HG03354 (cell line): Measurements from ENCODE around the gene ANTXR1.

ENCODE experiments used
- ATAC-seq: cut with Tn5 transposase; IDR thresholded peaks from one replicate; pipeline ENCODE4 v1.9.1; 2021; ENCODE audit warnings: mild to moderate bottlenecking; ENCODE audit not compliant: unreplicated experiment, poor library complexity, severe bottlenecking

Gene ANTXR1

DNA sequence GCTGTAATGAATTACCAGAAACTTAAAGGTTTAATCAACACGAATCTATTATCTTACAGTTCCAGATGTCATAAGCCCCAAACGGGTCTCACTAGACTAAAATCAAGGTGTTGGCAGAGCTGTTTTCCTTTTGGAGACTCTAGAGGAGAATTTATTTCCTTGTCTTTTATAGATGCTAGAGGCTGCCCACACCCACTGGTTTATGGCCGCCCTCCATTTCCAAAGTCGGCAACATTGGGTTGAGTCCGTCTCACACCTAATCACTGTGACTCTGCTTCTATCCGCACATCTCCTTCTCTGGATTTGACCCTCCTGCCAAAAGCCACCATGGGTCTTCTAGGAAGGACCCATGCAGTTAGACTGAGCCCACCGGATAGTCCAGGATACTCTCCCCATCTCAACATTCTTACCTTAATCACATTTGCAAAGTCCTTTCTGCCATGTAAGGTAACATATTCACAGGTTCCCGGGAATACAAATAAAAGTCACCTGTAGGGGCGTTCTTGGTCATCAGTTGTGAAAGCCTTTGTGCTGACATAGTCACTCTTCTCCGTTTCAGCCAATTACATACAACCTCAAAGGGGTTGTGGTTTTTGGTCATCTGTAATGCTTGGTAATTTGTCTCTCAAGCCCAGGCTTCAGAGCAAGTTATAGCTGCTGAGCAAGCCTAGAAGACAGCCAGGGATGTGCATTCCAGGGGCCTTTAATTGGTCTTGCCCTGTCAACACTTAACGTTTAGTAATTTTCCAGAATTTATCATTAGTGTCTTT, 179.4 kb downstream of the ANTXR1 start:
- ATAC-seq = no peak

DNA sequence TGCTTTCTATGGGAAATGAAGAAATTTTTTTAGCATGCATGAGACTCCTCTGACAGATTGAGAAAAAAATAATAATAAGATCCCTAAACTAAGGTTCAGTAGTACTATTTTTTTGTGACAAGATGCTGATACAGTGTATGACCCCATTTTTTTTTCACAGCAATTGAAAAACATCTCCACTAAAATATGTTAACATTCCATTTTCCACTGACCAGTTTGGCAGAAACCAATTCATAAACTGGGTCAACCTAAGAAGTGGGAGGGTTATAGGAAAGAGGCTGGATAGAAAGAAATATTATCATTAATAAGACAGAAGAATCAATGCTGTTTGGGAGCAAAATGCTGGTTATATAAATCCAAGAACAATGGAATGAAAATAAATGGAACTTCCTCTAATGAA, 182.7 kb downstream of the ANTXR1 start:
- ATAC-seq = no peak

DNA sequence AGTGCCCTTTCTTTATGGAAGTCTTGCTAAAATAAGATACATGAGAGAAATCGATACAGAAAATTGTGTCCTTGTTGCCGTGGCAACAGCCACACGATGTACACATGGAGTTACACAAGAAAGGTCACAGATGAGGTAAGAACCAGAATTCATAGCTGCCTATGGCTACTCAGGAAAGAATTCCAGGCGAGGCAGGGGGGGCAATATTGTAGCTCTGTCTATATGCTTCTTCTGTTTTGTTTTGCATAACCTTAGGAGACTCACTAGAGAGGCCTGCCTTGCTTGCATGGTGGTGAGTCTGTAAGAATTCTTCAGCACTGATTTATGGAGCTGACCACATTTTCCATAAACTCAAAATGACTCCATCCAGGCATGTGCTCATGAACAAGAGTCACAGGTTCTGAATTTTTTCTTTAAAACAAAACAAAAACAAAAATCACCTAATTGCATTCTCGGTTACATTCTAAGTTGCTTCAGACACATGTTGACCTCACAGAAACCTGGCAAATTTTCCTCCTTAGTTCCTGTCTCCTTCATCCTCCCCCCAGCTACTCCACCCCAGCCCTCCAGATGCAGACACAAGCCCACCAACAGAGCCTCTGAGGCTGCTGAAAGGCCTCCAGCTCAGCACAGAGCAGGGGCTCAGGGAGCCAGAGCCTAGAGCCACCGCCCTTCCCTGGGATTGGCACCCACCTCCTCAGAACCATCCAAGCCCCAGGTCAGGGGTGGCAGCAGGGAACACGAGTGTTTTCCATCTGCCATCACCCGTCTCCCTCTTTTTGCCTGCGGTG, 183.5 kb downstream of the ANTXR1 start:
- no peak for ATAC-seq

DNA sequence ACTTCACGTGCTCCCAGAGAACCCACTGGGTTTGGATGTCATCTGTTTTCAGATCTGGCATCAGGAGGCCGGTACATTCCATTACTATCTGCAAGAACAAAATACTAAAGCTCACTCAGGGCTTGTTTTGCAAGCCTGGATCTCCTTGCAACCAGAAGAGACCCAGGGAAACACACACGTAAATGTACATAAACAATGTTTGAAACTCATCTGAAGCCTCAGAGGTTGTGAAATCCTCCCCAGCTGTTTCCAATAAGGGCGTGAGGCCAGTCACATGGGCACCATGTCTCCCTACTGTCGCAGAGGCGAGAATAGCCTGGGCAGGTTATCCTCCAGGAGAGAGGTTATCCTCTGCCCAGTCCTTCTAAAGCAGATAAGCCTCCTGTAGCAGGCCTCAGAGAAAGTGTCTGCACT, 187.1 kb downstream of the ANTXR1 start:
- no peak for ATAC-seq

DNA sequence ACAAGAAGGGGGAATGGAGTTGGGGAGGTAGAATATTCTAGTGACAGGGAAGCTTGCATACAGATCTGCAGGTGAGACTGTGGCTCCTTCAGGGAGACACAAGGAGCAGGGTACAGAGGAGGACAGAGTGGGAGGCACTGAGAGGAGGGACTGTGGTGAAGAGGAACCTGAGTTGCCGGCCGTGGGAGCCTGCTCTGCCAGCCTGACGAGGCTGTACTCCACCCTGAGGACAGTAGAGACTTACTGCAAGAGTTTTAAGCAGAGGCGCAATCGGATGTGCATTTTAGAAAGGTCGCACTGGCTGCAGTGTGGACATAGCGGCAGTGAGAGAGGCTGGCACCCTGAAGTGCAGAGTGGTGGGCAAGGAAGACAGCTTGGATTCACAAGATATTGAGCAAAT, 188.3 kb downstream of the ANTXR1 start:
- no peak for ATAC-seq

DNA sequence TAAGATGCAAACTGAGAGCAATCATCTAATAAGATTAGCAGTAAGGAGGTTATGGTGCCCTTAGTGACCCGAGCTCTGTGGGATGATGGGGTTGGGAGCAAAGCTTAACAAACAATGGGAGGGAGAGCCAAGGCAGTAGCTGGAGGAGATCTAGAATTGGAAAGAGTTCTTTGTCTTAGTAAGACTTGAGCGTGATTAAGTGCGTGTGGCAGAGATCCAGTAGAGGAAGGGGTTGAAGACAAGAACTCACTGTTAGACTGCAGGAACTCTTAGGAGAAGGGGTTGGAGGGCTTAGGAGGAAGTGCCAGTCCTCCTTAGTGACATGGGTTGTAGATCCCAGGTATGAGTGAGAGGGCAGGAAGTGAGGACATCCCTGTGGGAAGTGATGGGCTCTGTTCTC, 189.3 kb downstream of the ANTXR1 start:
- no peak for ATAC-seq

DNA sequence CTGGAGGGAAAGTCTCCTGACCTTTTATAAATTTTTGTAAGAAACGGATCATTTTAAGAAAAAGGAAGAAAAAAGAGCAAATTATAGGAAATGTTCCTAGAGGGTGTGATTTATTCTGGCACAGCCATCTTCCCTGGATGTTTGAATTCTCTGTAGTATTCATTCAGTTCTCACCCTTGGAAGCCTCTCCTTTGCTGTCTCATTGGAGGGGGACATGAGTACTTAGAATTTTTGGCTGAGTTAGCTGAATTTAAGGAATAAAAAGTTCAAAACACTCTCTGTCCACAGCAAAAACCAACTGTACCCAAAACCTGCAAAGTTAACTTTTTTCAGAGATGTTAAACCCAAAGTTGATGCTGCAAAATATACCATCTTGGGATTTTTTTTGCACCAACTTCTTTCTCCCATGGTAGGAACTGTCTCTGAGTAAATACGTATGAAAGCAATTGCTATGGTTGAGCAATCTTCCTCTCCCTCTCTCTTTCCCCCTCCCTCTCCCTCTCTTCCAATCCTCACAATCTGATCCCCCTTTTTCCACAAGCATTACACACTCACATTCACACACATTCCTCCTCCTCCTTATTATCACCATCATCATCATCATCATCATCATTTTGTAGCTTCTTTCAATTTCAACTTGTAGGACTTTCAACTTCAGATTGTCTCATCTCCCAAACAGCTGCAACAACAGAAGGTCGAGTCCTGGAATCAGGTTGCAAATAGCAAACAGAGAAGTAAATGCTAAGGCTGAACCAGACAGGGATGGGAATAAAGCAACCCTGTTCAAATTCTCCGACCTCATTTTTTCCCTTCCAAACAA, 190.4 kb downstream of the ANTXR1 start:
- no peak for ATAC-seq

DNA sequence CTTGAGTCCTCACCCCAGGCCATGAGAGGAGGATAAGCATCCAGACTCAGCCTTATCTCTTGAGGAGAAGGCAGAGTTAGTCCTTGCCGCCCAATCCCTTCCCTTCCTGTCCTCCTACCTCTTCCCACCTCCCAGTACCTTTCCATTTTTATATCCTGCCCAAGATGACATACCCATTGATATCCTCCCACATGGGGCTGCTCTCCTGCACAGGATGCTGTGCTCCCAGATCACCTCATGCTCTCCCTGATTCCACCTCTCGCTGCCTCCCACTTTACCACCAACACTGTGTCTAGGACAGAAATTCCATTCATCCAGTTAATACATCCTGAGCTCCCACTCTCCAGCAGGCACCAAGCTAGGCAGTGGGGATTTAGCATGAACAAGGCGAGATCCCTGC, 191.7 kb downstream of the ANTXR1 start:
- no peak for ATAC-seq

DNA sequence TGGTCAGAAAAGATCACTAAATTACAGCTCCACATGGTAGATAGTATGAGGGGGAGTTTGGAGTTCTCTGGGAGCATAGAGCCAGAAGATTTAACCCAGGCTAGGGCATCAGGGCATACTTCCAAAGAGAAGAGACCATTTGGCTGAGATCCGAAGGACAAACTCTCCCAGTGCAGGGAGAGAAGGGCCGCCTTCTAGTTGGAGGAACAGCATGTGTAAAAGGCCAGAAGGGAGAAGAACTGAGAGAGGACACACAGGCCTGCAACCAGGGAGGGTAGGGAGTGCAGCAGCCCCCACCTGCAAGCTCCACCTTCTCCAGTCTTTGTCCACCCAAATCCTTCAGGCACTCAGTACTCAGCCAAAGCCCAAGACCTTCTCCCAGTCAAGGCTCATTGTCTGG, 192.1 kb downstream of the ANTXR1 start:
- no peak for ATAC-seq

DNA sequence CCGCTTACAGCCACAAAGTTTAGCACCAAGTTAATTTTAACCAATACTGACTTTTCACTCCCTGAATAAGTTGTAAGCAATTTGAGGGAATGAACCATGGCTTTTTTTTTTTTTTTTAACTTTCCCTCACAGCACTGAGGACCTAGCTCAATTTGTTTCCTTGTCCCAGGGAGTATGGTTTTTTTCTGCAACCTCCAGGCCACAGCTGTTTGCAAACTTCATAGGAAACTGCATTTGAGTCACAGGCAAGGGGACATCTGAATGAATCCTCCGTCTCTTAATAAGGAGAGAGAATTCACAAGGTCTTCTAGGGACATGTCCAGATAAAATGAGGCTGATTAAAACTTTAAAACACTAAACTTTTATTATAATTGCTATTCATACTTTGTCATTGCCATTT, 192.5 kb downstream of the ANTXR1 start:
- ATAC-seq = no peak

DNA sequence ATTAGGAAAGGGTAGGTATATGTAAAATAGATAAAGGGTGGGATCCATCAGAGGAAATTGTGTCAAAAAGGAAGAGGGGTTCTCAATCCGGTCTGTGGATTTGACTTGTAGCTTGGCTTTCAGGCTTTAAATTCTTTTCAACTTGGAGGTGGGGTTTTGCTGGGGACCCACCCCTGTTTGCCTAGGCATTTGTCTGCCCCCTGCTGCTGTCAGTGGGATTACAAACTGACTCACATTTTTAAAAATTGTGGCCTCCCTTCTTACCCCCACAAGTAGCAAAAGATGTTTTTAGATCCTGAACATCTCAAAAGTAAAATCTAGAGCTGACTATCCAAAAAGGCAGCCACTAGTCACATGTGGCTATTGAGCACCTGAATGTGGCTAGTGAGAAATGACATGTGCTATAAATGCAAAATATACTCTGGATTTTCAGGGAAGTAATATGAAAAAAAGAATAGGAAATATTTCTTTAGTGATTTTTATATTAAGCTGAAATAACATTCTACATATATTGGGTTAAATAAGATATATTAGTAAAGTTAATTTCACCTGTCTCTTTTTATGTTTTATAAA, 195.1 kb downstream of the ANTXR1 start:
- no peak for ATAC-seq

DNA sequence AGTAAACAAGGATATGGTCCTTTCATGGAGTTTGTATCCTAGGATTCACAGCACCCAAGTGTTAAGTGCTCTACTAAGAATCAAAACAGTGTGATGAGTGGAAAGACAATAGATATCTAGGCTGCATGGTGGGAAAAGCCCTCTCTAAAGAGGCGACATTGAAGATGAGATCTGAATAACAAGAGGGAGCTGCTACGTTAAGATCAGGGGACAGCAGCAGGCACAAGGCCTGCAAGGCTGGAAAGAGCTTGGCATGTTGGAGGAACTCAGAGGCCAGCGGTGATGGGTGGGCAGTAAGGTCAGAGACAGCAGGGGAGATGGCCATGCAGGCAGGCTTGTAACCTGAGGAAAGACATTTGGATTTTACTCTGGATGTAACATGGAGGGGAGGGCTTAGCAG, 196.5 kb downstream of the ANTXR1 start:
- ATAC-seq = no peak

DNA sequence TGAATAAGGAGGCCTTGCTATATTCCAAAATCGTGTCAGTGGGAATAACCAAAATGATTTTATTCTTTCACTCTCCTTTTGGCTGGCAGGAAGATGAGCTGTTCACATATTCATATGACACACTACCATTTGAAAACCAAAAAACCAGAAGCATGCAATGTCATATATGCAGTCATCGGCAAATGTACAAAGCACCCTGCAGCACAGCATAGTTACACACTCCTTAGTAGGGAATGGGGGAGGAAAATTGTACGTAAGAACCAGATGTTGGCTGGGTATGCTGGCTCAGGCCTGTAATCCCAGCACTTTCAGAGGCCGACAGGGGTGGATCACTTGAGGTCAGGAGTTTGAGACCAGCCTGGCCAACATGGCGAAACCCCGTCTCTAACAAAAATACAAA, 197.4 kb downstream of the ANTXR1 start:
- ATAC-seq = no peak

DNA sequence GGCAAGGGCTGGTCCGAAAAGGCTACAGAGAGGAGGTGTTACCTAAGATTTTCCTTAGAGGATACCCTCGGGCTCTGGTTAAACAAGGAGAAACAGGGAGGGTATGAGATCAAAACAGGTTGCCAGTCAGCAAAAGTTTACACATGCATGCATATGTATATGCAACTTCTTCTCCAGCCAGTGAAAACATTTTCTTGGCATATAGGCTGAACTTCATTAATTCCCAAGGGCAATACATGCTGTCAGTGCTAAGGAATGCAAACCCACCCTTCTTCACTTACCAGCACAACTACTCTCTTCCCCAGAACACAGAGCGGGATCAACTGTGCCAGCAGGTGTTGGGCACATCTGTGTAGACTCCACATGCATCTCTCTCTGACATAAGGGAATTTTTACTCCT, 198.1 kb downstream of the ANTXR1 start:
- ATAC-seq = no peak

DNA sequence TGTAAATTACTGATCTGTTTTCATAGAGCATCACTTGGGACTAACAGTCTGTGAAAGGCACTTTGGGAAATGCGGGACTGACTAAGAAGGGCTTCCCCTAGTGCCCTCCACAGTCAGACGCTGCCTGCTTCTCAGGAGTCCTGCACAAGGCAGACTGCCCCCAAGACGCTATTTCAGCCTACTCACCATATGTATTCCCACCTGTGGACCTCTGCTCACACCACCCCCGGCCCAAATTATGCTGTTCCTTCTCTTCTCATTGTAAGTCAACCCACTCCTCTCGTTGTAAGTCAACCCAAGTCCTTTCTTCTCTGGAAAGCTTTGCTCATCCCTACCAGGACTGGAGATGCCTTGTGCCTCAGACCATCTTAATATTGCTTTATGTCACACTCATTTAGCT, 198.7 kb downstream of the ANTXR1 start:
- ATAC-seq = no peak

DNA sequence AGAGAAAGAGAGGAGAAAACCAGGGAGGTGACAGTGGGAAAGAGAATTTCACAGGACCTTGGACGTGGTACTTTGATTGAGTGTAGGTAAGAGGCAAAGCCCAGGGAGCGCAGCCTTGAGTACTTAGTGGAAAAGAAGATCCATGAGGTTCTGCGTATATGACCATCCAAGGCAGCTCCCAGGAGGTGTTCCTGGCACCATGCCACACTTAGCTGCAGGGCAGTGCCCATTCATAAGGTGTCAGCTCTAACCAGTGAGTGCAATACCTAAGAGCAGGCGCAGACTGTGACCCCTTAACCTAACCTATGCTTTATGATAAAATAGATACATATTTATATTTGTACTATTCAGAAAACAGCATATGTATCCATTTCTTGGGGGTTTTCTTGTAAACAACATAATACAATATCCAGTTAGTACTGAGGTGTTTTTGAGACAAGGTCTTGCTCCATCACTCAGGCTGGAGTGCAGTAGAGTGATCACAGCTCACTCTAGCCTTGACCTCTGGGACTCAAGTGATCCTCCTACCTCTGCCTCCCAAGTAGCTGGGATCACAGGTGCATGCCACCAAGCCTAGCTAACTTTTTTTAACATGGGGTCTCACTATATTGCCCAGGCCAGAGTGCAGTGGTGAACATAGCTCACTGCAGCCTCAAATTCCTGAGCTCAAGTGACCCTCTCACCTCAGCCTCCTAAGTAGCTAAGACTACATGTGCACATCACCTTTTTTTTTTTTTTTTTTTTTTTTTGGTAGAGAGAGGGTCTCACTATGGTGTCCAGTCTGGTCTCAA, 199.5 kb downstream of the ANTXR1 start:
- ATAC-seq = no peak

DNA sequence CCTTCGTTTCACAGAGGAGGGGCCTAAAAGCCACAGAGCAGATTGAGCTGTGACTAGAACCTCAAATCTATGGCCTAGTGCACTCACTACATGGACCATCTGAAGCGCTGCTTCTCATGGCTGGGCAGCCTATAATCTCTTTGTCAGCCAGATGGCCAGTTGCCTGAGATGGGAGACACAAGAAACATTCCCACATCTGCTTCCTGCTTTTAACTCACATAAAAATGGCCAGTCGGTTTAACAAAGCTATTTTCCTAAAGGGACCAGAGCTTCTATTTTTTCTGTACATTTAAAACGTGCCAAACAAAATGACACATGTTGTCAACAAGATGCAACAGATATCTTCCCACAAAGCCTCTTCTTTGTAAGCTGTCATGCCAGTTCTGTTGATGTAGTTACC, 200.2 kb downstream of the ANTXR1 start:
- no peak for ATAC-seq

DNA sequence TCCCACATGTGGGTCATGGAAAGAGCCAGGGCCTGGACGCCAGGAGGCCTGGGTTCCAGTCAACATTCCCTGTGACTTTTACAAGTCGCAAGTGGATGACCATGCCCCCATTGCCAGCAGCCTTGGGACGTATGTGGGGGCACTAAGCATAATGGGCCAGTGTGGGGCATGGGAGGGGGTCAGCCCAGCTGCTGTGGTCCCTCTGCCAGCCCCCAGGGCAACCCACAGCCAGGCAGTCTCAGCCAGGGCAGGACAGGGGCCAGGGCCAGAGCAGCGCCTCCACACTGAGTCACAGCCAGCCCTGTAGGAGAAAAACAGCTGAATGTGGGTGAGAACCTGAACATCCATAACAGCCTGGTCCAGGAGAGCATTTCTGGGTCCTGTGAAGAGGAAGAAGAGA, 200.8 kb downstream of the ANTXR1 start:
- no peak for ATAC-seq

DNA sequence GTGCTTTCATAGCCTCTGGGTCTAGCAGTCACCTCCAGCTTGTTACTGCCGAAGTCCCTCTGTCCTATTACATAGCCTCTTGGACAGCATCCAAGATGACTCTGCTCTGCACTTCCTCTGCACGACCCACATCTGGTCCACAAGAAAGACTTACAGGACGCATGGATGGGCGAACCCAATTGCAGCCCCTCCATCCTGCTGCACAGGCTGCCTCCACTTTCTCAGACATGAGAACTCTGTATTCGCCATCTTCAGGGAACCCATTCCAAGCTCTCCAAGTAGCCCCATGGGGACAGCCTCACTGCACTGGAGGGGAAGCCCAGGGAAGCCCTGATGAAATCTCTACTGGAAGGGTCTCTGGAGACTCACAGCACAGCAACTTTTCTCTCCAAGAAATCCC, 201.9 kb downstream of the ANTXR1 start:
- no peak for ATAC-seq
